K562 (cell line): ENCODE measurements around the gene COL16A1. TPM values are rescaled to one million over a fixed set of nuclear protein-coding genes. Genes with fewer than 3 reads are reported as not detected.
A peak's percentile ranks its signal among the peaks of the same experiment; 100 is the strongest.

ENCODE experiments used
- ATAC-seq: fragments of 200-7000 bp; cut with Tn5 transposase; 3 replicates; pipeline ENCODE4 v1.9.1; 2020; ENCODE audit warnings: moderate library complexity
- BruUV-seq: library from RNA; stranded (reverse); fragments of 400-500 nt; replicated peaks from 2 replicates; lab custom pipeline; 2021; lab: Mats Ljungman, UMichigan
- CTCF ChIA-PET: fragments of 300-600 bp; formaldehyde crosslinking; extraction: SDS; loops from one replicate; lab custom pipeline; 2021; ENCODE audit warnings: low intra/inter-chr PET ratio; lab: Yijun Ruan, JAX
- POLR2A ChIA-PET: fragments of 300-600, 350-650 bp; sonication (Branson Sonifier 250); formaldehyde crosslinking; extraction: SDS; loops from one replicate; lab custom pipeline; 2021; ENCODE audit warnings: antibody characterized with exemption, inconsistent platforms; lab: Yijun Ruan, JAX
- DNase-seq, 4 experiments: peaks; one replicate each; pipeline versions ENCODE4 v3.0.0 to v3.0.0-alpha.2; 2011 to 2018; ENCODE audit warnings: low spot score in 3 of 4, mixed read lengths in 3 of 4; ENCODE audit errors: extremely low read depth in 1 of 4
- FAIRE-seq: peaks from 2 replicates; lab custom pipeline; 2011; peaks lifted over from hg19 to GRCh38; lab: Jason Lieb, UNC
- H2AFZ ChIP-seq: 2 replicates; pipeline ENCODE4 v1.6.0; 2011; ENCODE audit warnings: low read depth, low read length, control low read depth, inconsistent platforms
- H3K27ac ChIP-seq: fragments of 200-600 bp; 3 replicates; pipeline ENCODE4 v1.8.0; 2011; ENCODE audit warnings: low read depth, mild to moderate bottlenecking, control low read depth, inconsistent platforms, low read length, moderate library complexity, mixed read lengths; ENCODE audit errors: extremely low read depth
- H3K27me3 ChIP-seq, 2 experiments: fragments of 300-600 bp in 1 of 2; 2 replicates in 1 of 2; 3 replicates in 1 of 2; pipeline versions ENCODE4 v1.6.0 to v1.8.0; 2011; ENCODE audit warnings: inconsistent platforms in 2 of 2, low read length in 2 of 2, mild to moderate bottlenecking in 1 of 2, mixed read lengths in 1 of 2, moderate library complexity in 1 of 2; ENCODE audit not compliant: control insufficient read depth in 2 of 2, insufficient read depth in 2 of 2
- H3K36me3 ChIP-seq: fragments of 300-600 bp; 3 replicates; pipeline ENCODE4 v1.8.0; 2011; ENCODE audit warnings: mild to moderate bottlenecking, low read length, inconsistent platforms; ENCODE audit not compliant: control insufficient read depth, insufficient read depth
- H3K4me1 ChIP-seq, 2 experiments: fragments of 200-600 bp in 1 of 2; replicated peaks in 1 of 2; 2 replicates in 1 of 2; 3 replicates in 1 of 2; pipeline versions ENCODE4 v1.5.1 to v1.8.0; 2011; ENCODE audit warnings: inconsistent platforms in 2 of 2, low read length in 2 of 2, mild to moderate bottlenecking in 1 of 2, mixed read lengths in 1 of 2, moderate library complexity in 1 of 2; ENCODE audit not compliant: control insufficient read depth in 2 of 2, insufficient read depth in 2 of 2
- H3K4me2 ChIP-seq: 2 replicates; pipeline ENCODE4 v1.6.1; 2011; ENCODE audit warnings: low read length, control low read depth, inconsistent platforms, mixed read lengths; ENCODE audit not compliant: insufficient read depth
- H3K4me3 ChIP-seq: fragments of 200-600 bp; sonication (generic), shearing (Covaris generic); 2 replicates; pipeline ENCODE4 v1.5.1; 2016; ENCODE audit warnings: control low read depth, inconsistent platforms
- H3K79me2 ChIP-seq: fragments of 200-600 bp; 3 replicates; pipeline ENCODE4 v1.8.0; 2011; ENCODE audit warnings: low read length, inconsistent platforms; ENCODE audit not compliant: control insufficient read depth, insufficient read depth
- H3K9ac ChIP-seq, 2 experiments: 2 replicates each; pipeline versions ENCODE4 v1.6.0 to v1.6.1; 2011; ENCODE audit warnings: low read depth in 2 of 2, low read length in 2 of 2, control low read depth in 1 of 2, inconsistent platforms in 1 of 2, mild to moderate bottlenecking in 1 of 2, mixed read lengths in 1 of 2; ENCODE audit not compliant: insufficient read depth in 1 of 2
- H3K9me1 ChIP-seq: one replicate; pipeline ENCODE4 v1.6.0; 2011; ENCODE audit warnings: inconsistent platforms, mild to moderate bottlenecking, low read length, moderate library complexity; ENCODE audit not compliant: control insufficient read depth, insufficient read depth
- H3K9me3 ChIP-seq: replicated peaks from 2 replicates; pipeline ENCODE4 v1.5.1; 2011; ENCODE audit warnings: low read depth, low read length, inconsistent platforms; ENCODE audit not compliant: control insufficient read depth, insufficient read depth
- H4K20me1 ChIP-seq: replicated peaks from 2 replicates; pipeline ENCODE4 v1.6.1; 2011; ENCODE audit warnings: low read length, inconsistent platforms, mixed read lengths; ENCODE audit not compliant: control insufficient read depth, insufficient read depth
- ARID1B ChIP-seq: fragments of 450-650 bp; IDR thresholded peaks from 2 replicates; pipeline ENCODE4 v1.6.1; 2016; ENCODE audit warnings: antibody characterized with exemption, mild to moderate bottlenecking, inconsistent platforms
- BDP1 ChIP-seq: IDR thresholded peaks from 3 replicates; pipeline ENCODE4 v1.6.1; 2011; ENCODE audit not compliant: insufficient read length, insufficient read depth
- CBX3 ChIP-seq, 2 experiments: IDR thresholded peaks; 1 replicate in 1 of 2; 2 replicates in 1 of 2; pipeline ENCODE4 v1.6.1; 2012; ENCODE audit warnings: inconsistent platforms in 2 of 2, low read length in 2 of 2, borderline replicate concordance in 1 of 2, control low read depth in 1 of 2
- HMG20B ChIP-seq: fragments of 250-450 bp; sonication (Bioruptor Pico); IDR thresholded peaks from 2 replicates; pipeline ENCODE4 v1.5.0; 2021; ENCODE audit warnings: mild to moderate bottlenecking
- KLF16 ChIP-seq: IDR thresholded peaks from 2 replicates; pipeline ENCODE4 v1.6.1; 2016; ENCODE audit warnings: antibody characterized with exemption
- MTF1 ChIP-seq: fragments of 250-450 bp; sonication (Bioruptor Pico); IDR thresholded peaks from 2 replicates; pipeline ENCODE4 v1.9.0; 2021; ENCODE audit warnings: moderate library complexity, mild to moderate bottlenecking, inconsistent platforms, borderline replicate concordance
- PPARD ChIP-seq: fragments of 250-450 bp; sonication (Bioruptor Pico); IDR thresholded peaks from 2 replicates; pipeline ENCODE4 v1.8.0; 2022; ENCODE audit warnings: inconsistent platforms, mild to moderate bottlenecking, moderate library complexity
- STAT5B ChIP-seq: fragments of 250-450 bp; sonication (Bioruptor Pico); IDR thresholded peaks from 2 replicates; pipeline ENCODE4 v1.8.0; 2021; ENCODE audit warnings: mild to moderate bottlenecking, inconsistent platforms
- TEAD1 ChIP-seq, 2 experiments: fragments of 450-650 bp in 1 of 2; sonication (generic) in 1 of 2; formaldehyde crosslinking; IDR thresholded peaks; 2 replicates each; pipeline versions ENCODE4 v1.4.0 to v1.8.0; 2020 to 2022; ENCODE audit warnings: mild to moderate bottlenecking in 2 of 2, missing genetic modification reagents in 1 of 2
- ZNF282 ChIP-seq: sonication (generic); formaldehyde crosslinking; IDR thresholded peaks from 2 replicates; pipeline ENCODE4 v1.8.1; 2023; ENCODE audit warnings: missing genetic modification reagents
- ZNF764 ChIP-seq: fragments of 250-450 bp; sonication (Bioruptor Pico); IDR thresholded peaks from 2 replicates; pipeline ENCODE4 v1.4.0; 2020; ENCODE audit warnings: low read depth, mild to moderate bottlenecking, moderate library complexity
- WGBS: fragments of 100-300 bp; shearing (Covaris generic); methylation state at CpG from one replicate; pipeline ENCODE4 v1.1.6; 2016; ENCODE audit warnings: low coverage, mixed read lengths; ENCODE audit not compliant: insufficient coverage; ENCODE audit errors: missing lambda C conversion rate; 5-methylcytosine and 5-hydroxymethylcytosine counted together
- in situ Hi-C: fragments of 300-500 bp; cut with MboI; formaldehyde crosslinking; loops from 4 replicates; pipeline ENCODE4 v1.15.0; 2018; ENCODE audit warnings: inconsistent platforms, mixed read lengths
- intact Hi-C: fragments of 100-400 bp; cut with micrococcal nuclease; formaldehyde crosslinking; loops from 2 replicates; pipeline ENCODE4 v1.14.2; 2022
- polyA plus RNA-seq, 8 experiments: library from polyadenylated mRNA; depleted of rRNA in 4 of 8; stranded (reverse) in 5 of 8; unstranded in 3 of 8; fragments of >200 nt; fragmentation: Nextera tagmentation in 2 of 8; fragmentation: Illumina TruSeq in 1 of 8; extraction: Ambion mirVana in 2 of 8; extraction: Trizol in 1 of 8; gene quantifications; 2 replicates each; pipeline versions ENCODE4 v1.2.1 to v1.2.3, GENCODE V29; 2011 to 2014; ENCODE audit warnings: inconsistent platforms in 1 of 8, missing spikeins in 1 of 8
- total RNA-seq, 7 experiments: library from RNA; depleted of rRNA in 6 of 7; stranded (reverse); fragments of >200 nt in 6 of 7; fragmentation: Illumina TruSeq in 2 of 7; extraction: Trizol in 2 of 7; gene quantifications; 2 replicates each; pipeline versions ENCODE4 v1.2.1 to v1.2.3, GENCODE V29; 2011 to 2021; ENCODE audit warnings: low replicate concordance in 1 of 7
- TF ChIP-seq, protein P1 (sequence below): IDR thresholded peaks from 2 replicates; pipeline ENCODE4 v1.6.1; 2016; ENCODE audit warnings: missing genetic modification characterization, missing compliant biosample characterization
- TF ChIP-seq, protein P2 (sequence below): fragments of 450-650 bp; formaldehyde crosslinking; IDR thresholded peaks from 2 replicates; pipeline ENCODE4 v1.4.0; 2020; ENCODE audit warnings: mild to moderate bottlenecking, mixed read lengths
- TF ChIP-seq, protein P3 (sequence below): sonication (generic); formaldehyde crosslinking; IDR thresholded peaks from 2 replicates; pipeline ENCODE4 v1.8.0; 2022; ENCODE audit warnings: missing genetic modification reagents, mild to moderate bottlenecking, moderate library complexity, borderline replicate concordance

COL16A1 gene
- total and polyA plus RNA-seq, 9 of the 15 experiments (the other 6 are each of a cell fraction or from before 2014, with no cell fraction given) = 0.11 to 0.60 (median 0.11) TPM; not detected in 6

GRCh38 chr1:31617916-31618746 is 85.7 kb downstream of the COL16A1 start:
- no peak for FAIRE-seq
- Histone ChIP-seq H3K9ac (no peak overlapping the region), H3K79me2 (no peaks in the 10 kb centered on the region), H3K4me3 (peak overlapping the region; percentile 14; the same call in 1 of the 2 replicates), H3K27ac (no peak overlapping the region), H3K36me3 (no peaks in the 10 kb centered on the region), H3K4me1 (peaks cover 0 to 19% of the 10 kb centered on the region in 2 experiments; a peak in 2 of 5 replicates), H3K4me2 (no peak overlapping the region), H3K27me3 (peaks cover 30 to 67% of the 10 kb centered on the region in 2 experiments), H4K20me1 (peaks cover 24% of the 10 kb centered on the region), H2AFZ (no peak overlapping the region), H3K9me1 (no peaks in the 10 kb centered on the region), H3K9me3 (no peaks in the 10 kb centered on the region)
- CTCF ChIA-PET = interaction anchor here (0.6 to 1.5 kb wide), 2 partner anchors 54 to 697 kb away, joined by 3 to 6 read pairs; no protein-coding TSS in a partner anchor
- intact Hi-C loops (loop anchor here (2.0 kb wide), 1 partner anchor 53 kb away; no protein-coding TSS in a partner anchor), in situ Hi-C loops (no loop called here)
- ATAC-seq = peak; percentile 93
- POLR2A ChIA-PET = interaction anchor here (0.5 to 1.3 kb wide), 2 partner anchors 11 to 469 kb away, joined by 3 to 4 read pairs; no protein-coding TSS in a partner anchor
- no TSS peak for BruUV-seq
- DNase-seq = peak; percentile 65 to 89 (median 80)
- WGBS = 9% methylated on average over 44 of the region's 56 CpGs
- TF ChIP-seq, protein P1, sequence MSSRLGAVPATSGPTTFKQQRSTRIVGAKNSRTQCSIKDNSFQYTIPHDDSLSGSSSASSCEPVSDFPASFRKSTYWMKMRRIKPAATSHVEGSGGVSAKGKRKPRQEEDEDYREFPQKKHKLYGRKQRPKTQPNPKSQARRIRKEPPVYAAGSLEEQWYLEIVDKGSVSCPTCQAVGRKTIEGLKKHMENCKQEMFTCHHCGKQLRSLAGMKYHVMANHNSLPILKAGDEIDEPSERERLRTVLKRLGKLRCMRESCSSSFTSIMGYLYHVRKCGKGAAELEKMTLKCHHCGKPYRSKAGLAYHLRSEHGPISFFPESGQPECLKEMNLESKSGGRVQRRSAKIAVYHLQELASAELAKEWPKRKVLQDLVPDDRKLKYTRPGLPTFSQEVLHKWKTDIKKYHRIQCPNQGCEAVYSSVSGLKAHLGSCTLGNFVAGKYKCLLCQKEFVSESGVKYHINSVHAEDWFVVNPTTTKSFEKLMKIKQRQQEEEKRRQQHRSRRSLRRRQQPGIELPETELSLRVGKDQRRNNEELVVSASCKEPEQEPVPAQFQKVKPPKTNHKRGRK (tag) = no peak
- TF ChIP-seq PPARD (CRISPR knock-in tag) (no peak), ZNF282 (0 out of 2 replicates have a peak, but pooled peaks have one; percentile 35), ZNF764 (CRISPR knock-in tag) (no peak), ARID1B (no peak), STAT5B (CRISPR knock-in tag) (no peak), TEAD1 (CRISPR knock-in tag; IDR thresholded peaks at IDR 0.05) (no peak), BDP1 (no peak), MTF1 (no peak), KLF16 (0 out of 2 replicates have a peak, but pooled peaks have one; percentile 17), CBX3 (IDR thresholded peaks at IDR 0.05; ENCODE audit: borderline replicate concordance in 1 of 2, low read length in 2 of 2) (no peak), HMG20B (CRISPR knock-in tag) (no peak)
- TF ChIP-seq, protein P2, sequence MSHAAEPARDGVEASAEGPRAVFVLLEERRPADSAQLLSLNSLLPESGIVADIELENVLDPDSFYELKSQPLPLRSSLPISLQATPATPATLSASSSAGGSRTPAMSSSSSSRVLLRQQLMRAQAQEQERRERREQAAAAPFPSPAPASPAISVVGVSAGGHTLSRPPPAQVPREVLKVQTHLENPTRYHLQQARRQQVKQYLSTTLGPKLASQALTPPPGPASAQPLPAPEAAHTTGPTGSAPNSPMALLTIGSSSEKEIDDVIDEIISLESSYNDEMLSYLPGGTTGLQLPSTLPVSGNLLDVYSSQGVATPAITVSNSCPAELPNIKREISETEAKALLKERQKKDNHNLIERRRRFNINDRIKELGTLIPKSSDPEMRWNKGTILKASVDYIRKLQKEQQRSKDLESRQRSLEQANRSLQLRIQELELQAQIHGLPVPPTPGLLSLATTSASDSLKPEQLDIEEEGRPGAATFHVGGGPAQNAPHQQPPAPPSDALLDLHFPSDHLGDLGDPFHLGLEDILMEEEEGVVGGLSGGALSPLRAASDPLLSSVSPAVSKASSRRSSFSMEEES (CRISPR knock-in tag) = no peak
- TF ChIP-seq, protein P3, sequence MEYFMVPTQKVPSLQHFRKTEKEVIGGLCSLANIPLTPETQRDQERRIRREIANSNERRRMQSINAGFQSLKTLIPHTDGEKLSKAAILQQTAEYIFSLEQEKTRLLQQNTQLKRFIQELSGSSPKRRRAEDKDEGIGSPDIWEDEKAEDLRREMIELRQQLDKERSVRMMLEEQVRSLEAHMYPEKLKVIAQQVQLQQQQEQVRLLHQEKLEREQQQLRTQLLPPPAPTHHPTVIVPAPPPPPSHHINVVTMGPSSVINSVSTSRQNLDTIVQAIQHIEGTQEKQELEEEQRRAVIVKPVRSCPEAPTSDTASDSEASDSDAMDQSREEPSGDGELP (CRISPR knock-in tag) = peak; percentile 35; the same call in 1 of the 2 replicates
